GM12892 (cell line): Measurements from ENCODE around the gene CIPC.

Experiments used
- POLR2A ChIP-seq: IDR thresholded peaks from 2 replicates; pipeline ENCODE4 v1.6.1; 2011; ENCODE audit warnings: low read depth, low read length, control low read depth
- POLR2AphosphoS5 ChIP-seq: IDR thresholded peaks from 2 replicates; pipeline ENCODE4 v1.6.1; 2011; ENCODE audit warnings: low read depth, low read length, control low read depth
- TAF1 ChIP-seq: IDR thresholded peaks from 2 replicates; pipeline ENCODE4 v1.6.1; 2011; ENCODE audit warnings: low read depth, mild to moderate bottlenecking, control low read depth, low read length, borderline replicate concordance

- TF ChIP-seq POLR2A, result no peak
- no peak for TF ChIP-seq POLR2AphosphoS5
- TF ChIP-seq TAF1, result no peak
These were observed 33.9 kb downstream of the CIPC start for GRCh38 chr14:77131871-77132486.
